Measurements from ENCODE around the gene EPB42. TPM values are rescaled to one million over a fixed set of nuclear protein-coding genes. Genes with fewer than 3 reads are reported as not detected.

The EPB42 gene
- total RNA-seq, 1 experiment from 2014 or later: not detected

DNA sequence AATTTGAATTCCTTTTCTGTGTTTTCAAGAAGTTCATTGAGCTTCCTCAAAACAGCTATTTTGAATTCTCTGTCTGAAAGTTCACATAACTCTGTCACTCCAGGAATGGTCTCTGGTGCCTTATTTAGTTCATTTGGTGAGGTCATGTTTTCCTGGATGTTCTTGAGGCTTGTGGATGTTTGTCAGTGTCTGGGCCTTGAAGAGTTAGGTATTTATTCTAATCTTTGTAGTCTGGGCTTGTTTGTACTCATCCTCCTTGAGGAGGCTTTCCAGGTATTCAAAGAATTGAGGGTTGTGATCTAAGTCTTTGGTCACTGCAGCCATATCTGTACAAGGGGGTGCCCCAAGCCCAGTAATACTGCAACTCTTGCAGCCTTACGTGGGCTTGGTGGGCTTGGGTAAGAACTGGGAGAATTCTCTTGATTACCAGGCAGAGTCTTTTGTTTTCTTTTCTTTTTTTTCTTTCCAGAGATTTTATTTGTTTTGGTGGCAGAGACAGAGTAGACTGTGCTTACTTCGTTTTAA lies 55.0 kb downstream of the EPB42 start:
- Histone ChIP-seq H2AFZ (ENCODE audit: low read length) (no peak overlapping the region), H3K36me3 (ENCODE audit: low read depth, low read length) (no peaks in the 10 kb centered on the region), H3K4me3 (ENCODE audit: low read length) (no peak overlapping the region), H3K4me2 (ENCODE audit: low read length) (no peak overlapping the region), H3K27ac (ENCODE audit: low read length) (no peak overlapping the region), H3K27me3 (ENCODE audit: low read length) (no peaks in the 10 kb centered on the region), H3F3A (ENCODE audit: low read length, unreplicated experiment) (peaks cover 9% of the 10 kb centered on the region), H3K9me2 (replicated peaks; ENCODE audit: low read length) (no peaks in the 10 kb centered on the region), H3K4me1 (ENCODE audit: insufficient read depth, low read length) (peaks cover 22% of the 10 kb centered on the region), H4K20me1 (ENCODE audit: low read length) (0 out of 2 replicates have a peak, but pooled peaks cover 6% of the 10 kb centered on the region), H3K79me2 (ENCODE audit: low read length) (no peaks in the 10 kb centered on the region), H3K9me3 (ENCODE audit: low read length) (no peaks in the 10 kb centered on the region), H3K9ac (ENCODE audit: low read length) (no peak overlapping the region)
- TF ChIP-seq EZH2 (IDR thresholded peaks at IDR 0.05; ENCODE audit: low read length, unreplicated experiment): no peak
- TF ChIP-seq, protein P1, sequence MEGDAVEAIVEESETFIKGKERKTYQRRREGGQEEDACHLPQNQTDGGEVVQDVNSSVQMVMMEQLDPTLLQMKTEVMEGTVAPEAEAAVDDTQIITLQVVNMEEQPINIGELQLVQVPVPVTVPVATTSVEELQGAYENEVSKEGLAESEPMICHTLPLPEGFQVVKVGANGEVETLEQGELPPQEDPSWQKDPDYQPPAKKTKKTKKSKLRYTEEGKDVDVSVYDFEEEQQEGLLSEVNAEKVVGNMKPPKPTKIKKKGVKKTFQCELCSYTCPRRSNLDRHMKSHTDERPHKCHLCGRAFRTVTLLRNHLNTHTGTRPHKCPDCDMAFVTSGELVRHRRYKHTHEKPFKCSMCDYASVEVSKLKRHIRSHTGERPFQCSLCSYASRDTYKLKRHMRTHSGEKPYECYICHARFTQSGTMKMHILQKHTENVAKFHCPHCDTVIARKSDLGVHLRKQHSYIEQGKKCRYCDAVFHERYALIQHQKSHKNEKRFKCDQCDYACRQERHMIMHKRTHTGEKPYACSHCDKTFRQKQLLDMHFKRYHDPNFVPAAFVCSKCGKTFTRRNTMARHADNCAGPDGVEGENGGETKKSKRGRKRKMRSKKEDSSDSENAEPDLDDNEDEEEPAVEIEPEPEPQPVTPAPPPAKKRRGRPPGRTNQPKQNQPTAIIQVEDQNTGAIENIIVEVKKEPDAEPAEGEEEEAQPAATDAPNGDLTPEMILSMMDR (conservative IDR thresholded peaks at IDR 0.05; ENCODE audit: low read depth, low read length): no peak
- no peak for TF ChIP-seq EZH2phosphoT487 (IDR thresholded peaks at IDR 0.05; ENCODE audit: borderline replicate concordance, low read length)
- DNase-seq: no peak
- POLR2A ChIA-PET (ENCODE audit: unreplicated experiment): no interaction called here
- intact Hi-C loops (cut with micrococcal nuclease): no loop called here
- no TSS peak for BruUV-seq (replicated peaks)
- CTCF ChIA-PET: no interaction called here
- no peak for ATAC-seq

DNA sequence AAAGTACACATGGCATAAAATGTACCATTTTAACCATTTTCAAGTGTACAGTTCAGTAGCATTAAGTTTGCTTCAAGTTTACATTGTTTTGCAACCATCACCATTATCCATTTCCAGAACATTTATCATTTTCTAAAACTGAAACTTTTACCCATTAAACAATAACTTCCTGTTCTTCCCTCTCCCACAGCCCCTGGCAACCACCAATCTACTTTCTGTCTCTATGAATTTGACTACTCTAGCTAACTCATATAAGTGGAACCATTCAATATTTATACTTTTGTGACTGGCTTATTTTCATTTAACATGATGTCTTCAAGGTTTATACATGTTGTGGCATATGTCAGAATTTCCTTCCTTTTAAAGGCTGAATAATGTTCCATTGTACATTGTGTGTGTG lies 67.5 kb downstream of the EPB42 start:
- POLR2A ChIA-PET (ENCODE audit: unreplicated experiment): no interaction called here
- Histone ChIP-seq H3K4me2 (ENCODE audit: low read length) (no peak overlapping the region), H3K9me2 (replicated peaks; ENCODE audit: low read length) (no peaks in the 10 kb centered on the region), H3K4me1 (ENCODE audit: insufficient read depth, low read length) (peaks cover 14% of the 10 kb centered on the region), H3F3A (ENCODE audit: low read length, unreplicated experiment) (peaks cover 5% of the 10 kb centered on the region), H3K36me3 (ENCODE audit: low read depth, low read length) (peaks cover 22% of the 10 kb centered on the region), H3K4me3 (ENCODE audit: low read length) (no peak overlapping the region), H3K9me3 (ENCODE audit: low read length) (no peaks in the 10 kb centered on the region), H2AFZ (ENCODE audit: low read length) (no peak overlapping the region), H3K27me3 (ENCODE audit: low read length) (no peaks in the 10 kb centered on the region), H3K9ac (ENCODE audit: low read length) (no peak overlapping the region), H4K20me1 (ENCODE audit: low read length) (no peaks in the 10 kb centered on the region), H3K79me2 (ENCODE audit: low read length) (no peaks in the 10 kb centered on the region), H3K27ac (ENCODE audit: low read length) (no peak overlapping the region)
- DNase-seq: no peak
- ATAC-seq: no peak
- no TSS peak for BruUV-seq (replicated peaks)
- intact Hi-C loops (cut with micrococcal nuclease): no loop called here
- TF ChIP-seq, protein P1 (conservative IDR thresholded peaks at IDR 0.05; ENCODE audit: low read depth, low read length): no peak
- TF ChIP-seq EZH2 (IDR thresholded peaks at IDR 0.05; ENCODE audit: low read length, unreplicated experiment) (no peak), EZH2phosphoT487 (IDR thresholded peaks at IDR 0.05; ENCODE audit: borderline replicate concordance, low read length) (no peak)
- CTCF ChIA-PET: no interaction called here

DNA sequence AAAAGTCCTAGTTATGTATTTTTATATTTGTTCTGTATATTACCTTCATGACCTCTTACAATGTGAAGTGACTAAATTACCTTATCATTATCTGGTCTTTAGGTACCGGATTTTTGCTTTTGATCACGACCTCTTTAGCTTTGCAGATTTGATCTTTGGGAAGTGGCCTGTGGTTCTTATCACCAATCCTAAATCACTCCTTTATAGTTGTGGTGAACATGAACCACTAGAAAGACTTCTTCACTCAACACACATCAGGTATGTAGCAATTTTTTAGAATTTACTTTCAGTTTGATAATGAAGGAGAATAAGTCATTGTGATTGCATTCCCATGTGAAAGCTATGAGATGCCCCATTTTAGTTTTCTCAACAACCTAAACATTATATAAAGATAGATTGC lies 69.1 kb downstream of the EPB42 start:
- intact Hi-C loops (cut with micrococcal nuclease): no loop called here

More for the DNA sequence above, 69.1 kb downstream of the EPB42 start:
- ChIA-PET POLR2A (ENCODE audit: unreplicated experiment) (no interaction called here), CTCF (no interaction called here)
- H3K79me2 ChIP-seq (ENCODE audit: low read length): no peaks in the 10 kb centered on the region
- no peaks in the 10 kb centered on the region for H3K27me3 ChIP-seq (ENCODE audit: low read length)
- H3K9me2 ChIP-seq (replicated peaks; ENCODE audit: low read length): no peaks in the 10 kb centered on the region
- H3K9me3 ChIP-seq (ENCODE audit: low read length): no peaks in the 10 kb centered on the region
- peaks cover 14% of the 10 kb centered on the region for H3K4me1 ChIP-seq (ENCODE audit: insufficient read depth, low read length)
- H3K4me2 ChIP-seq (ENCODE audit: low read length): no peak overlapping the region
- H3K4me3 ChIP-seq (ENCODE audit: low read length): no peak overlapping the region
- no peak overlapping the region for H3K9ac ChIP-seq (ENCODE audit: low read length)
- ATAC-seq (no peak), DNase-seq (no peak)
- no peaks in the 10 kb centered on the region for H4K20me1 ChIP-seq (ENCODE audit: low read length)
- H3K27ac ChIP-seq (ENCODE audit: low read length): no peak overlapping the region
- peaks cover 29% of the 10 kb centered on the region for H3K36me3 ChIP-seq (ENCODE audit: low read depth, low read length)
- no peak overlapping the region for H2AFZ ChIP-seq (ENCODE audit: low read length)
- TF ChIP-seq EZH2phosphoT487 (IDR thresholded peaks at IDR 0.05; ENCODE audit: borderline replicate concordance, low read length) (no peak), EZH2 (IDR thresholded peaks at IDR 0.05; ENCODE audit: low read length, unreplicated experiment) (no peak)
- TF ChIP-seq, protein P1 (conservative IDR thresholded peaks at IDR 0.05; ENCODE audit: low read depth, low read length): no peak
- no TSS peak for BruUV-seq (replicated peaks)
- peaks cover 5% of the 10 kb centered on the region for H3F3A ChIP-seq (ENCODE audit: low read length, unreplicated experiment)

All from PC-3 (cell line).